ENCODE measurements around the gene CACNA2D2.

The CACNA2D2 gene

GRCh38 chr3:50454481-50455070, 48.9 kb downstream of the CACNA2D2 start:
- no peak for DNase-seq

DNA sequence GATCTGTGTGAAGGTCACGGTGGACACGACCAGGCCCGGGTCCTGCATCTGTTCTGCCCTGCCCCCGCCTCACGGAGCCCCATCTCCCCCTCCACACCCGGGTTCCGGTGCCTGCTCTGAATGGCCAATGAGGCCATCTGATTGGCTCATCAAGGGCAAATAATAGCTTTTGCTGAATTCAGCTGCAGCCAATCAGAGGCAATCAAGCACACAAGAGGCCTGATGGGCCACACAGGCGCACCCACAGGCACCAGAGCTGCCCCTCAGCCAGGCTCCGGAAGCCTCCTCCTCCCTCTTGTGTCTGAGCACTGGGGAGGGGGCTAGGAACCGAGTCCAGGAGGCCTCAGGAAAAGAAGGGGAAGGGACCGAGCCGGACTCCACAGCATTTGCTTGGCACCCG, 49.5 kb downstream of the CACNA2D2 start:
- DNase-seq: no peak

DNA sequence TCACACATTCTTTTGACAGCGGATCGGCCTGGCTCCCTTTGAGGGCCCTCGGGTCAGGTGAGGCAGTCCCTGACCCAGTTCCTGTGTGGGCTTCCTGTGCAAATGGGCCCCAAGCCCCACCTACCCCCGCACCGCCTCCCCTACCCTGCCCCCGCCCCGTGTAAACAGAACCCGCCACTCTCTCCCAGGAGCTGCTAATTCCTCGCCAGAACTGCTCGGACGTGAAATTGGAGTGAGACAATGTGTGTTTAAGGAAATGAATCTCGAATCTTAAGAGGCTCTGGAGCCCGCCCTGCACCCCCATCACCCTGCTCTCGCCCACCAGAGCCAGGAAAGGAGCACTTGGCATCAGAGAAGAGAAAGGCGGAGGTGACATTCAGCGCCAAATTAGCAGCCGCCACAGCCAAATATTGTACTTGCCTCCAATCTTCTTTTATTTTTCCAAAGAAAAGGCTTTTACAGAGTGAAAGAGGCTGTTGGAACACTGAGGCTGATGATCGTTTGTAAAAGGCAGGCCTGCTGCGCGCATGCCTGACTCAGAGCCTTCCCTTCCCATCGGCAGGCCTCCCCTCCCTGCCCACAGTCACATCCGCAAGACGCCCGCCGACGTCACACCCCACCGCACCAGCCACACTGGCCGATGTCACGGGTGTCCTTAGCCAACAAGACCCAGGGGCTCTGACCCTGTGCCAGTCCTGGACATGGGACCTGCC, 53.1 kb downstream of the CACNA2D2 start:
- no peak for DNase-seq

GRCh38 chr3:50448752-50449539, 54.5 kb downstream of the CACNA2D2 start:
- DNase-seq: no peak

DNA sequence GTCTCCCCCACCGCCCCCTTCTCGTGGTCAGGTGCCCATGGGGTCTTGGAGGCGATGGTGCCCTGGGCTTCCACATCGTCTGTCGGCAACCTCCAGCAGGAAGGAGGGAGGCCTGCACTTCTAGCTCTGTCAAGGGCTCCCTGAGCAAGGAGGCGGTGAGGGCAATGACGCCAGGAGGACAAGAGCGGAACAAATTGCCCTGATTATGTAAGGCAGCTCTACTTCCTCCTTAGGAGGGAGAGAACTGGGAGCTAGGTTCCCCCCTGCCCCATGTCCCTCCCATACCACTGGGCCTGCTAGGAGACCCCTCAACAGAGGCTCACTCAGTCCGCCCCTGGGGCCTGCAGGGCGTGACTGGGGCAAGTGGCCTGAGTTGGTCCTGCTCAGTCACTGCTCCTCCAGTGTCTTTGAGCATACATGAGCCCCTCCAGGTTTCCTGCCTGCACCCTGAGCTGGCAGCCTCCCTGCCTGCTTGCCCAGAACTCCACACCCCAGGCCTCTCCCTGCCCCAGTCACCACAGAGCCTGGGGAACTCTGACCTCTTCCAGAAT, 56.1 kb downstream of the CACNA2D2 start:
- no peak for DNase-seq

DNA sequence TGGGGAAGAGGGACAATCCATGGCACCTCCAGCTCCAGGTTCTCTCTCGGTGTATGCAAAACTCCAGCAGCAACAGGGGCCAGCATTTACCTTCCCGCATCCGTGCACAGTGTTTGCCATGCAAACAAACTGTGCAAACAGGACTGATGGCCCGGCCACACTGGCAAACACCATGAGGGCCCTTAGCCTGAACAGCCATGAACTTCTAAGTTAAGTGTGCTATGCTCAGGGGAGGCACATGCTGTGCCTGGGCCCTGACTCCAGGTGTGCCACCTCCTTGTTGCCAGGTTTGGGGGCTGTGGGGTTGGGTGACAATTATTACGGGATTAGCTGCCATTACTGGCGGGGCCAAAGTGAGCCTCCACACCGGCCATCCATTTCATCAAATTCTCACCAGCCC, 57.5 kb downstream of the CACNA2D2 start:
- DNase-seq: no peak

GRCh38 chr3:50444782-50445181, 58.7 kb downstream of the CACNA2D2 start:
- no peak for DNase-seq

GRCh38 chr3:50444213-50444612, 59.2 kb downstream of the CACNA2D2 start:
- DNase-seq: no peak

DNA sequence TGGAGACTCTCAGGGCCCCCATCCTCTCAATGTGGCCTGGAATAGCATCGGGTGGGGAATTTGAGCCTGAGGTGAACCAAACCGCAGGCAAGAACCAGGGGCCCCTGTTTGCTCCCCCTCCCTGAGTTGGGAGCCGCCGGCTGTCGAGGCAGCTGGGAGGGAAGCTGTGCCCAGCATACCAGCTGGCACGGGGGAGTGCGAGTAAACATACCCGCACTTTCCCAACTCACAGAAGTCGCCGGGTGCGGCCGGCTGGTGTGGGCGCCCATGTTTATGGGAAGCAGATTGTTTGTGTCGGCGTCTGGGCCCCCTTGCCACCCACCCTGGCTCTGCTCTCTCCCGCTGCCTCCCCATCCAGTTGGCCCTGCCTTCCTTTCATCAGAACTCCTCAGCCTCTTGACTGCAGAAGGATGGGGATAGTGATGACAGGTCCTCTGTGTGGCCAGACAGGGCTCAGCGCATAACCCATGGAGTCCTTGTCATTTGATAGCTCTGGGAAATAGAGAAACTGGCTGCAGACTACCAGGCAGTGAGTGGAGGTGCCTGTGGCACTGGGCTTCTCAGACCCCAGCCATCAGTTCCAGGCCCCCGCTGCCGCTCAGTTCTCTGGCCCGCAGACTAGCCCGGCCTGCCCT, 60.4 kb downstream of the CACNA2D2 start:
- no peak for DNase-seq

GRCh38 chr3:50441424-50442217, 61.8 kb downstream of the CACNA2D2 start:
- no peak for DNase-seq

DNA sequence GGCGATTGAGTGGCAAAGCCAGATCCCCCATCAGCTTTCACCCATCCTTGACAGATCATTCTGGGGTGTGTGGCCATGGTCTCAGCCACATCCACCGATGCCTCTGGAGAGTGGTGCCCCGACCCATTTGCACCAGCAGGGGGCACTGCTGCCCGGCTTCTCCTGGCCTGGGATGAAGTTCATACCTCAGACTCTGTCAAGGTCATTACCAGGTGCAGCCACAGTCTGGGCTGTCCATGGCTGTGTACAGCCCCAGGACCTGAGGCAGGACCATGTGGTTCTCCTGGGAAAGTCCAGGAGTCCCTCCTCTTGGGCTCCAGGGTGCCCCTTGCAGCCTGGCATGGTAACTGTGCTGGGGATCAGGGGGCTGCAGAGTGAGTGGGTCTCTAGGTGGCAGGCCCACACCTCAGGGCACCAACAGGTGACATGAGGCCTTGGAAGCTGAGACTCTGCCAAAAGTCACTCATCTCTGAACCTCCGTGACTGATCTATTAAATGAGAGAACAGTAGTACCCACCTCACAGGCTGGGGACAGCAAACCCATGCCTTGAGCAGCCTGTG, 67.2 kb downstream of the CACNA2D2 start:
- peak; percentile 14 for DNase-seq

- DNase-seq: no peak
These were observed 67.9 kb downstream of the CACNA2D2 start for GRCh38 chr3:50435371-50436113.

DNA sequence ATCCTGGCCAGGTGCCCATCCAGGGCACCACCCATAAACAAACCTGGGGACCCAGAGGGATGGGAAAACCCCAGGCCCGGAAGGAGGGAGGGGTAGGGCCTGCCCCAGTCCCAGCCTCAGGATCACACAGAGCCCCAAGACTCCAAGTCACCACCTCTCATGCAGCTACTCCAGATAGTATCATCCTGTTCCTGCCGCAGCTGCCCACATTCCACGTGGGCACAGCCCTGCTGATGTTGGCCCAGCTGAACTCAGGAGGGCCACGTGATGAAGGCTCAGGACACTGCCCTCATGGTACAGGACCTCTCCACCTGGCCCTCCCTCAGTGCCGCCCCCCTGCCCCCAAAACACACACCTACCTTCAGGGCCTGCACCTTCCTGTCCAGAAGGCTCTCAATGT, 69.5 kb downstream of the CACNA2D2 start:
- no peak for DNase-seq

GRCh38 chr3:50430950-50431435, 72.4 kb downstream of the CACNA2D2 start:
- peak; percentile 27 for DNase-seq

DNA sequence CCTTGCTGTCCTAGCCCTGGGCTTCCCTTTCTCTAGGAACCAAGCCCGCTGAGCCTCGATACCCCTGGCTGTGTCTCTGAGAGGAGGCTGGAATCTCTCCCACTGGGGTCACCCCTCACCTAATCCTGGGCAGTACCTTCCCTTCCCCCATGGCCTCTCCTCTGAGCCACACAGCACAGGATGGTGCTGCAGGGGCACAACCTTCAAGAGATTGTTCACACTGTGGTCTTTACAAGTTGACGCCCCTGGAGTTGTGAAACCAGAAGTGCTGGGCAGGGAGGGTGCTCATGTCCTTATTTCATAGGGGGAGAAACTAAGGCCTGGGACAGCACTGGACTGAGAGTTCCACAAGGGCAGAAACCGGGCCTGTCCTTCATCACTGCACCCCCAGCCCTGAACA, 73.2 kb downstream of the CACNA2D2 start:
- no peak for DNase-seq

GRCh38 chr3:50428007-50428633, 75.3 kb downstream of the CACNA2D2 start:
- no peak for DNase-seq

DNA sequence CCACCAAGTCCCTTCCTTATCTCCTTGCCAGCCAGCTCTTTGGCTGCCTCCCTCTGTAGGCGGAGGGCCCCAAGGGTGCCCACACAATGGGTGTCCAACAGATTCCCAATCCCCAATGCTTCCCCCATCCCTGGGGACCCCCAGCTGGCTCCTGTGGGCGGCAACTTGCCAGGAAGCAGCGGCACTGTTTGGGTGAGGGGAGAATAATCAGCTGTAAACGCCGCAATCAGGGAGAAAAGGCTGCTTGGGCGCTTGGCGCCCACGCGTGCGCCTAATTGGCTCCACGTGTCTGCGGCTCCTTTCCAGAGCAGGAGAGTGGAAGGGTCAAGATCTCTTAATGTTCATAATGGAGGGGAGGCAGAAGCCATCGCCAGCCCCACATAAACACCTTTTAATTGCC, 76.2 kb downstream of the CACNA2D2 start:
- no peak for DNase-seq

DNA sequence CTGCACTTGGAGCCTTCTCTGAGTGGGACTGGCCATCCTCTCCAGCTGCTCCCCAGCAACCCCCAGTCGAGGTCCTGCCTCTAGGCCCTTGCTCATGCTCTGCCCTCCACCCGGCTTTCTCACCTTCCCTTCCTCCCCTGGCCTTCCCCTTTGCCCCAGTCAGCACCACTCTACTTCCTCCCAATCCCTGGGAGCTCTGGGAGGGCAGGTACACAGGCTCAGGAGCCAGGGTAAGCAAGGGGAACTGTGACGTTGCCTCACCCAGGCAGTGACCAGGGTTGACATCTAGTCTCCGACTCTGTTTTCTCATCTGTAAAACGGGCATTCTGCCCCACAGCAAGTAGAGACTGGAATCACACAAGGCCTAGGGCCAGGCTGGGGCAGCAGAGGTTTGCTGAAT, 77.5 kb downstream of the CACNA2D2 start:
- DNase-seq: no peak

DNA sequence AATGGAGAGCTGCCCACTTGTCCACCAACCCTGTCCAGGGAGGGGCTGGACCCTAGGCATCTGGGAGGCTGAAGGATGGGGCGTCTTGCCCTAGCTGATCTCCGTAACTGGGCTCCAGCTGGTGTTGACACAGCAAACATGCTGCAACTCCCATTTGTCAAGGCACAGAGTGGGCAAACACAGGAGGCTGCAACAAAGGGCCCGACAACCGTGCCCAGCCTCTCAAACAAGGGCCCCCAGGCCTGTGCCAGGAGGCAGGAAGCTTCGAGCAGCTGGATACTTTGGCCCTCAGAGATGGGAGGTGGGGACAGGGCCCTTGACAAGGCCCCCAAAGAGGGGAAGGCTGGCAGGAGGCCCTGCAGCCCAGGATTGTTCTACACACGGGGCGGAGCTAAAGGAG, 79.9 kb downstream of the CACNA2D2 start:
- no peak for DNase-seq

DNA sequence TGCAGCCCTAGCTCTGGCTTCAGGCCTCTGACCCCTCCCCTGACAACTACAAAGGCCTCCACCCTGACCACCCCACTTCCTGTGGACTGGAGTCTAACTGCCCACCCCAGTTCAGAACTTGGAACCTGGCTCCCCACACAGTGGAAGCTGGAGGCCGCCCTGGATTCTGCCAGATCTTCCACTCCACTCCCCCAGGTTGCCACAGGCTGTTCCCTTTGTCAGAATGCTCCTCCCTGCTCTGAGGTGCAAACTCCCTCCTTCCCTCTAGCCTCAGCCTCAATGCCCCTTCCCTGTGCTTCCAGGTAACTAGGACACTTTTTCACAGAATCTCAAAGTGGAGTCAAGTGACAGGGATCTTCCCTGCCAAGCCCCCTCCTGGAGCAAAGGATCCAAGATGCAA, 81.3 kb downstream of the CACNA2D2 start:
- DNase-seq: no peak
